Activated T-cell treated with anti-CD3 and anti-CD28 coated beads, Interleukin-2, amount 50 U/mL, for 4 hours (primary cell): ENCODE data around the gene OR7C2. TPM values are rescaled to one million over a fixed set of nuclear protein-coding genes. Genes with fewer than 3 reads are reported as not detected.
"Not testable (repeated sequence)": the region's sequence is repeated elsewhere in the genome, so short reads cannot be mapped to it uniquely, and the experiment has no call there.

ENCODE experiments used
- ATAC-seq, 2 donors: fragments of 200-7000 bp; cut with Tn5 transposase; one replicate each; pipeline ENCODE4 v1.10.0; 2021
- DNase-seq: peaks from one replicate; pipeline ENCODE4 v3.0.0-alpha.2; 2020
- H3K27me3 Mint-ChIP-seq: one replicate; pipeline ENCODE4 v1.8.0; 2021; ENCODE audit warnings: low read depth, mixed read lengths
- H3K36me3 Mint-ChIP-seq: one replicate; pipeline ENCODE4 v1.8.0; 2022; ENCODE audit warnings: mixed read lengths; ENCODE audit not compliant: insufficient read depth
- H3K4me1 Mint-ChIP-seq: one replicate; pipeline ENCODE4 v1.8.0; 2021; ENCODE audit warnings: low read depth, mixed read lengths
- H3K4me3 Mint-ChIP-seq: one replicate; pipeline ENCODE4 v1.8.0; 2021; ENCODE audit warnings: mild to moderate bottlenecking, moderate library complexity, mixed read lengths
- H3K9me3 Mint-ChIP-seq: one replicate; pipeline ENCODE4 v1.8.0; 2021; ENCODE audit warnings: mixed read lengths
- total RNA-seq, 3 donors: library from RNA; stranded (reverse); gene quantifications; one replicate each; pipeline ENCODE4 v1.2.1, GENCODE V29; 2021

OR7C2 gene
- not detected for total RNA-seq

DNA sequence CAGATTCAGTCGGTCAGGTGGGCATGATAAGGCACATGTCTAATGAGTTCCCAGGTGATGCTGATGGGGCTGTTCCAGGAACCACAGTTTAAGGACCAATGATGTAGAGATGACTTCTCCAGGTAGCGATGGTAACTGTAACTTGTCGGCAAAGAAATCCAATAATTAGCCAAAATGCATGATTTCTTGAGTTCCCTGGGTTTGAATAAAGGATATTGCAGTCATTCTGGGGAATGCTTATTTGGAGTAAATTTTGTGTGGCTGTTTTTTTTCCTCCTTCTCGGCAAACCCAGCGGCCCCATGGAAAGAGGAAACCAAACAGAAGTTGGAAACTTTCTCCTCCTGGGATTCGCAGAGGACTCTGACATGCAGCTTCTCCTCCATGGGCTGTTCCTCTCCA is at the start of gene OR7C2:
OR7C2 (plus strand) TSS at position 301 of the 400 bp plus-strand sequence; CDS start at position 301, 0 bp downstream.
- Mint-ChIP-seq H3K4me1 (peaks cover 9% of the 10 kb centered on the region), H3K27me3 (peaks cover 9% of the 10 kb centered on the region), H3K4me3 (no peak within 1 kb of the TSS), H3K36me3 (no peaks in the 10 kb centered on the region), H3K9me3 (no peaks in the 10 kb centered on the region)
- DNase-seq (no peak), ATAC-seq (no peak)

DNA sequence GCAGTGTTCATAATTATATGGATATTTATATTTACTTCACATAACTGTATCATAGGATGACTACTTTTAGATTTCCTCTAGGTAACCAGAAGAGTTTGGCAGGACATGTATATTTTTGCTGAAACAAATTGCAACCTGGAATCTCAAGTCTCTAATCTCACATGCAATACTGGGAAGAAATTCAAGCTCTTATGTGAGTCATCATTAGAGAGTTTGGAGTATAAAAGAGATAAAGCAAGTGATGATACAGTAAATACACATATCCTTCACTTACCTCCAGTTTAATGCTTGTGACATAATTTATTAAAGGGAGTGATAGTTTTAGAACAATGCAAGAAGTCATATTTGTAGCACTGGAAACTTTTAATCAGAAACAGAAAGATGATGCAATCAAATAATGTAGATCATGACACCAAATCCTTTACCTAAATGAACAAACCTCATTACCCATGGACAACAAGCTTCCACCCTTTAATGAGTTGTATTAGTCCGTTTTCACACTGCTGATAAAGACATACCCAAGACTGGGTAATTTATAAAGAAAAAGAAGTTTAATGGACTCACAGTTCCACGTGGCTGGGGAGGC is 39.5 kb upstream of the OR7C2 start:
- no peak overlapping the region for H3K4me3 Mint-ChIP-seq
- H3K4me1 Mint-ChIP-seq: no peaks in the 10 kb centered on the region
- DNase-seq (no peak), ATAC-seq (no peak)
- H3K36me3 Mint-ChIP-seq: no peaks in the 10 kb centered on the region
- H3K27me3 Mint-ChIP-seq: peaks cover 36% of the 10 kb centered on the region
- no peaks in the 10 kb centered on the region for H3K9me3 Mint-ChIP-seq

DNA sequence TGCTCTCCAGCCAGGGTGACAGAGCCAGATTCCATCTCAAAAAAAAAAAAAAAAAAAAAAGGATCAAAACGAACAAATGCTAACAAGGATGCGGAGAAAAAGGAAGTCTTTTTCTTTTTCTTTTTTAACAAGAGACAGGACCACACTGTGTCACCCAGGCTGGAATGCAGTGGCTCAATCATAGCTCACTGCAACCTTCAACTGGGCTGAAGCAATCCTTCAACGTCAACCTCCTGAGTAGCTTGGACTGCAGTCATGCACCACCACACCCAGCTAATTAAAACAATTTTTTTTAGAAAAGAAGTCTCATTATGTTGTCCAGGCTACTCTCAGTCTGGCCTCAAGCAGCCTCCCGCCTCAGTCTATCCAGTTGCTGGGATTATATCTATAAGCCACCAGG is 34.6 kb upstream of the OR7C2 start:
- peaks cover 39% of the 10 kb centered on the region for H3K27me3 Mint-ChIP-seq
- H3K4me1 Mint-ChIP-seq: no peaks in the 10 kb centered on the region
- H3K9me3 Mint-ChIP-seq: no peaks in the 10 kb centered on the region
- H3K36me3 Mint-ChIP-seq: no peaks in the 10 kb centered on the region
- ATAC-seq: no peak
- no peak overlapping the region for H3K4me3 Mint-ChIP-seq
- no peak for DNase-seq

DNA sequence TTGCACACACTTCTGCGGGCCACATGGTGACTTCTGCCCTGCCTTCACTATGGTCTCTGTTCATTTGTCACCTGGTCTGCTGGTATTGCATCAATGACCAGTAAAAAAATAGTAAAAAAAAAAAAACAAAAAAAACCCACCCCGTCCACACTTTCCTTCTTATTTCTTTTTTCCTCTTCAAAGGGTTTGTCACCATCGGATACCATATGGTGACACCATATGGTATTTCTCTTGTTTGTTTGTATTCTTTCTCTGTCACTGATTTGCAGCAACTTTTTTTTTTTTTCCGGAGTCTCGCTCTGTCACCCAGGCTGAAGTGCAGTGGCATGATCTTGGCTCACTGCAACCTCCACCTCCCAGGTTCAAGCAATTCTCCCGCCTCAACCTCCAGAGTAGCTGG is 26.2 kb upstream of the OR7C2 start:
- ATAC-seq (no peak), DNase-seq (no peak)
- Mint-ChIP-seq H3K27me3 (peaks cover 31% of the 10 kb centered on the region), H3K4me3 (no peak overlapping the region), H3K4me1 (no peaks in the 10 kb centered on the region), H3K9me3 (peaks cover 8% of the 10 kb centered on the region), H3K36me3 (no peaks in the 10 kb centered on the region)

DNA sequence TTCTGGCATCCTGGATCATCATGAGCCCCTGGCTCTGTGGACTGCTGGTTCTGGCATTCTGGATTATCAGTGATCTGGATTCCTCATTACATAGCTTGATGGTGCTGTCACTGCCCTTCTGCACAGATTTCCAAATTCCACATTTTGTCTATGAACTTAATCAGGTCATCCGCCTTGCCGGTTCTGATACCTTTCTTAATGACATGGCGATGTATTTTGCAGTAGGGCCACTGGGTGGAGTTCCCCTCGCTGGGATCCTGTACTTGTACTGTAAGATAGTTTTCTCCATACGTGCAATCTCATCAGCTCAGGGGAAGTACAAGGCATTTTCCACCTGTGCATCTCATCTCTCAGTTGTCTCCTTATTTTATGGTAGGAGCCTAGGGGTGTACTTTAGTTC is 24.4 kb upstream of the OR7C2 start:
- H3K9me3 Mint-ChIP-seq: peaks cover 8% of the 10 kb centered on the region
- no peaks in the 10 kb centered on the region for H3K36me3 Mint-ChIP-seq
- peaks cover 25% of the 10 kb centered on the region for H3K27me3 Mint-ChIP-seq
- no peak overlapping the region for H3K4me3 Mint-ChIP-seq
- no peaks in the 10 kb centered on the region for H3K4me1 Mint-ChIP-seq
- DNase-seq: no peak
- no peak for ATAC-seq

DNA sequence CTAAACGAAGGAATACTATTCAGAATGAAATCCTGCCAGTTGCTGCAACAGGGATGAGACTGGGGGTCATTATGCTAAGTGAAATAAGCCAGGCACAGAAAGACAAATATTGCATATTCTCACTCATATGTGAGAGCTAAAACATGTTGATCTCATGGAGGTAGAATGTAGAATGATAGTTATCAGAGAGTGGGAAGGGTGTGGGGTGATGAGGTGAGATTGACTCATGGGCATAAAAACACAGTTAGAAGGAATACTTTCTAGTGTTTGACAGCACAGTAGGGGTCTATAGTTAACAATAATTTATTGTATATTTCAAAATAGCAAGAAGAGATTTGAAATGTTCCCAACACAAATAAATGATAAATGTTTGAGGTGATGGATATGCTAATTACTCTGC is 7.8 kb upstream of the OR7C2 start:
- ATAC-seq: no peak
- Mint-ChIP-seq H3K27me3 (peaks cover 29% of the 10 kb centered on the region), H3K9me3 (peaks cover 6% of the 10 kb centered on the region)

DNA sequence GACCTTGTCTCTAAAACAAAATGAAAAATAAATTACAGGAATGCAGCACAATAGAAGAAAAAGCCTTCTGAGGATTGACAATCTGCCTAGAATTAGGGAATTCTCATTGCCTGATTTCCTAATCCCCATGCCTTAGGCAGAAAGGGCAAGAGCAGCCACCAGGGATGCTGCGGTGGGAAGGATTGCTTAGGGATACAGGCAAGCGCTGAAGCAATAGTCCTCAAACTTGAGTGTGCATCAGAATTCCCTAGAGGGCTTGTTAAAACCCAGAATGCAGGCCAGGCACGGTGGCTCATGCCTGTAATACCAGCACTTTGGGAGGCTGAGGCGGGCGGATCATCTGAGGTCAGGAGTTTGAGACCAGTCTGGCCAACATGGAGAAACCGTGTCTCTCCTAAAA is 1.0 kb upstream of the OR7C2 start:
- ATAC-seq (no peak), DNase-seq (no peak)
- H3K4me1 Mint-ChIP-seq: peaks cover 9% of the 10 kb centered on the region
- H3K36me3 Mint-ChIP-seq: no peaks in the 10 kb centered on the region
- no peak overlapping the region for H3K4me3 Mint-ChIP-seq
- H3K27me3 Mint-ChIP-seq: peaks cover 14% of the 10 kb centered on the region
- H3K9me3 Mint-ChIP-seq: no peaks in the 10 kb centered on the region

More for the DNA sequence above, 7.8 kb upstream of the OR7C2 start:
- DNase-seq: no peak
- Mint-ChIP-seq H3K36me3 (no peaks in the 10 kb centered on the region), H3K4me1 (no peaks in the 10 kb centered on the region), H3K4me3 (no peak overlapping the region)

DNA sequence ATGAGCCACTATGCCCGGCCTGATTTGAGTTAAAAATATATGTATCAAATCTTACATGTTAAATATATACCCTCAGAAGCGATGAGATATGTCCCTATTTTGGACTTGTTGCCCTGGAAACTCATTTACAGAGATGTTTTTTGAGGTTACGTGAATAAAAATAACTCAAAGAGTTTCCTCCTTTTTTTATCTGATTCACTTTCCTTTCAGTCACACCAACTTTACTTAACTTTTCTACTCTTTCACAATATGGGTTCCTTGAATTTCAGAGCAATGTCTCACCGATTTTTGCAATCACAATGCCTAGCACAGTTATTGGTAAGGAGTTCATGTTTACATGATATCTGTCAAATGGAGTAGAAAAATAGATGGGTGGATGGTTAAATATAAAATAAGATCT is 2.3 kb downstream of the OR7C2 start:
- no peak overlapping the region for H3K4me3 Mint-ChIP-seq
- DNase-seq (no peak), ATAC-seq (no peak)
- no peaks in the 10 kb centered on the region for H3K36me3 Mint-ChIP-seq
- no peaks in the 10 kb centered on the region for H3K9me3 Mint-ChIP-seq
- peaks cover 3% of the 10 kb centered on the region for H3K27me3 Mint-ChIP-seq
- H3K4me1 Mint-ChIP-seq: peaks cover 9% of the 10 kb centered on the region

DNA sequence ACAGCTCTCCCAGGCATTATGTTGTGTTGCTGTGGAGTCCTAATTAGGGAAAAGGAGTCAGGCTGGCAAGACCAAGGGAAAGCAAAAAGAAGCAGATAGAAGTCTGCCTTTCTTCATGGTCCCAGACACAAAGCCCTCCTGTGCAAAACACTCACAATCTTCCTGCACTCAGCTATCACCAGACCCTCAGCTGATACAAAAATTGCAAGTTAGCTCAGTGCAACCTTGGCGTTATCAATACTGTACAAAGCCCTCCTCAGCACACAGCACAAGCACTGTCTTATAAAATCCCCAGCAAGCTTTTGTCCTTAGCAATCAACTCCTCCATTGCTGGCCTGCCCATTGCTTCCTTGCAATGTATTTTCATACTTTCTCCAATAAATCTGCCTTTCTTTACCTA is 3.2 kb downstream of the OR7C2 start:
- no peak overlapping the region for H3K4me3 Mint-ChIP-seq
- DNase-seq (no peak), ATAC-seq (no peak)
- H3K36me3 Mint-ChIP-seq: no peaks in the 10 kb centered on the region
- H3K27me3 Mint-ChIP-seq: peaks cover 3% of the 10 kb centered on the region
- H3K4me1 Mint-ChIP-seq: peaks cover 9% of the 10 kb centered on the region
- no peaks in the 10 kb centered on the region for H3K9me3 Mint-ChIP-seq

DNA sequence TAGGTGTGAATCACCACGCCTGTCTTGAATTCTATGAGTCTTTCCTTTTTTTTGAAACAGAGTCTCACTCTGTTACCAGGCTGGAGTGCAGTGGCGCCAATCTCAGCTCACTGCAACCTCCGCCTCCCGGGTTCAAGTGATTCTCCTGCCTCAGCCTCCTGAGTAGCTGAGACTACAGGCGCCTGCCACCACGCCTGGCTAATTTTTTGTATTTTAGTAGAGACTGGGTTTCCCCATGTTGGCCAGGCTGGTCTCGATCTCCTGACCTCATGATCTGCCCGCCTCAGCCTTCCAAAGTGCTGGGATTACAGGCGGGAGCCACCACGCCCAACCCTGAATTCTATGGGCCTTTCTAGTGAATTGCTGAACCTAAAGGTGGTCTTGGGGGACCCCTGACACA is 8.1 kb downstream of the OR7C2 start:
- not testable (repeated sequence) for DNase-seq, H3K36me3 Mint-ChIP-seq, H3K9me3 Mint-ChIP-seq, H3K4me3 Mint-ChIP-seq, H3K4me1 Mint-ChIP-seq, ATAC-seq
- H3K27me3 Mint-ChIP-seq: peaks cover 15% of the 10 kb centered on the region

DNA sequence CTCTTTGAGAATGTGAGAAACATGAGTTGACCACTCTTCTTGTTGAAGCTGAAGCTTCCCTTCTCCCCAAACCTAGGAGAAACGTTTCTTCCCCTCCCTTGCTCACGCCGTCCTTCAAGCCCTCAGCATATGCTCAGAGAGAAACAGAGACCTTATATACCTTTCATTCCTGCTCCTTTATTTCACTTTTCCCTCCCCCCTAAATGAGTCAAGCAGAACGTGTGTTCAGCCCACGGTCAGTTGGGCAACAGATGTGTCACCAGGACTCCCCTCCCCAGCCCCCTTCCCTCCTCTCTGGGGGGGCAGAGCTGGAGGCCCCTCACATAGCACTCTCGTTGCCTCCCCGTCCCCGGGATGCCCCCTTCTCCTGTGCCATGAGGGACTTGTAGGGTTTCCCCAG is 8.6 kb downstream of the OR7C2 start:
- H3K36me3 Mint-ChIP-seq: no peaks in the 10 kb centered on the region
- no peaks in the 10 kb centered on the region for H3K4me1 Mint-ChIP-seq
- H3K9me3 Mint-ChIP-seq: no peaks in the 10 kb centered on the region
- DNase-seq (no peak), ATAC-seq (no peak)
- peaks cover 16% of the 10 kb centered on the region for H3K27me3 Mint-ChIP-seq
- H3K4me3 Mint-ChIP-seq: no peak overlapping the region

DNA sequence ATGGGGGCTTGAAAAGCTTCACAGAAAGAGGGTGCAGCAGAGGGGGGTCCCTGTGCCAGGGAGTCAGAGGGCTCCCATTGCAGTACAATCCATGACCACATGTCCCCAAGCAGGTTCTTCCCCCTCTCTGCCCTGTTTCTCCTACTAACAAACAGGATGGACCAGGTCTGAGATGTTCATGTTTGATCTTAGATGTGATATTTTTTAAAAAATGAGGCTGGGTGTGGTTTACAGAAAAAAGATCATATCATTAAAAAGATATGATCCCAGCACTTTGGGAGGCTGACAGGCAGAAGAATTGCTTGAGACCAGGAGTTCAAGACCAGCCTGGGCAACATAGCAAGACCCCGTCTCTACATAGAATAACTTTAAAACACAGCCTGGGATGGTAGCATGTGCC is 9.1 kb downstream of the OR7C2 start:
- no peaks in the 10 kb centered on the region for H3K36me3 Mint-ChIP-seq
- H3K9me3 Mint-ChIP-seq: no peaks in the 10 kb centered on the region
- no peak for ATAC-seq
- H3K4me1 Mint-ChIP-seq: no peaks in the 10 kb centered on the region
- no peak overlapping the region for H3K4me3 Mint-ChIP-seq
- H3K27me3 Mint-ChIP-seq: peaks cover 20% of the 10 kb centered on the region
- DNase-seq: no peak

DNA sequence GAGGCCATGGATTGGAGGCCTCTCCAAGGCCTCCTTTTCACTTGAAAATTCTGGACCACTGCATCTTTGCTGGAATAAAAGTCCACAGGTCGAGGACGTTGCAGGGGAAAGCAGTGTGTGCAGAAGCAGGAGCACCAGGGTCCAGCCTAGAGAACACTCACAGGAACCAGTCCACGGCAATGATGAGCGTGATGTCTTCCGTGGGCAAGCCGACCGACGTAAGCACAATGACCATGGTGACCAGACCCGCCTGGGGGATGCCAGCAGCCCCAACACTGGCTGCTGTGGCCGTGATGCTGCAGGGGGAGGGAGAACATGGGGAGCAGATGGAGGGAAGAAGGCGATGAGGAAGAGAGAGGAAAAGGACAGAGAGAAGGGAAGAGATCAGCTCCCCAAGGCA is 11.5 kb downstream of the OR7C2 start:
- peaks cover 10% of the 10 kb centered on the region for H3K9me3 Mint-ChIP-seq
- no peak overlapping the region for H3K4me3 Mint-ChIP-seq
- H3K4me1 Mint-ChIP-seq: no peaks in the 10 kb centered on the region
- no peaks in the 10 kb centered on the region for H3K36me3 Mint-ChIP-seq
- peaks cover 24% of the 10 kb centered on the region for H3K27me3 Mint-ChIP-seq
- DNase-seq: no peak
- ATAC-seq: no peak

DNA sequence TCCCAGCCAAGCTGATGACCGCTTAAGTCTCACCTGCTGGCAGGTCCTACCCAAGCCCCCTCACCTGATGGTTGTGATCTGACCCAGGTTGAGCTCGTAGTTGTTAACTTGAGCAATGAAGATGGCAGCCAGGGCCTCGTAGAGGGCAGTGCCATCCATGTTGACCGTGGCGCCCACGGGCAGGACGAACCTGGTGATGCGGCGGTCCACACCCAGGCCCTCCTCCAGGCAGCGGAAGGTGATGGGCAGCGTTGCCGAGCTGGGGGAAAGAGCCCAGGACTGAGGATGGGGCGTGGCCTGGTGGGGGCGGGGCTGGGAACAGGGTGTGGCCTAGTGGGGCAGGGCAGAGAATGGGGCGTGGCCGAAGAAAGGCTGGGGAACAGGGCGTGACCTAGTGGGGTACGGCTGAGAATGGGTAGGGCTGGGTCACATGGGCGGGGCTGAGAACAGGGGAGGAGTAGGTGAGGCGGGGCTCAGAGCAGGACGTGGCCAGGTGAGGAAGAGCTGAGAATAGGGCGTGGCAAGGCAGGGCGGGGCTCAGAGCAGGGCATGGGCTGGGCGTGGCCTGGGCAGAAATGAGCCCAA is 12.9 kb downstream of the OR7C2 start:
- ATAC-seq (no peak), DNase-seq (no peak)
- Mint-ChIP-seq H3K9me3 (peaks cover 10% of the 10 kb centered on the region), H3K36me3 (no peaks in the 10 kb centered on the region), H3K27me3 (peaks cover 24% of the 10 kb centered on the region), H3K4me1 (no peaks in the 10 kb centered on the region), H3K4me3 (no peak overlapping the region)

DNA sequence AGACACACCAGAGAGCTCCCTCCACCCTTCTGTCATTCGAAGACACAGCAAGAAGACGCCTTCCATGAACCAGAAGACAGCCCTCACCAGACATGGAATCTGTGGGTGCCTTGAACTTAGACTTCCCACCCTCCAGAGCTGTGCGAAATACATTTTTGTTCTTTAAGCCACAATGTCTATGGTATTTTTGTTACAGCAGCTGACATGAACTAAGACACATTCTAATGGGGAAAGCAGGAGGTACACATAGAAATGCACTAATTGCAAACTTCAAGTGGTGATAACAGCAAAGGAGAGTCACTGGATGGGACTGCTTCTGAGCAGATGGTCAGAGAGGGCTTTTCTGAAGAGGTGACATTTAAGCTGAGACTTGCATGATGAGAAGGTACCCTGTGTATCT is 16.2 kb downstream of the OR7C2 start:
- ATAC-seq: no peak
- peaks cover 18% of the 10 kb centered on the region for H3K9me3 Mint-ChIP-seq
- H3K27me3 Mint-ChIP-seq: peaks cover 23% of the 10 kb centered on the region
- no peaks in the 10 kb centered on the region for H3K4me1 Mint-ChIP-seq
- H3K36me3 Mint-ChIP-seq: no peaks in the 10 kb centered on the region
- DNase-seq: no peak
- H3K4me3 Mint-ChIP-seq: no peak overlapping the region
